CD4-positive, alpha-beta T cell (primary cell): Measurements from ENCODE around the gene RSBN1L. TPM values are rescaled to one million over a fixed set of nuclear protein-coding genes. Genes with fewer than 3 reads are reported as not detected.

Experiments used
- ATAC-seq: fragments of 200-7000 bp; cut with Tn5 transposase; one replicate; pipeline ENCODE4 v1.10.0; 2022; ENCODE audit warnings: mild to moderate bottlenecking; ENCODE audit not compliant: poor library complexity
- CTCF ChIA-PET: fragments of 350-600 bp; sonication (Branson Sonifier 250); formaldehyde crosslinking; loops from one replicate; lab custom pipeline; 2021; ENCODE audit warnings: antibody characterized with exemption, inconsistent platforms; lab: Charles Lee
- POLR2A ChIA-PET: fragments of 350-600 bp; sonication (Branson Sonifier 250); formaldehyde crosslinking; loops from one replicate; lab custom pipeline; 2021; ENCODE audit warnings: antibody characterized with exemption, inconsistent platforms; lab: Charles Lee
- DNase-seq, 14 experiments: peaks; one replicate each; pipeline ENCODE4 v3.0.0-alpha.2; 2013 to 2020; ENCODE audit warnings: mixed read lengths in 2 of 14
- H3K27ac ChIP-seq, 2 donors: one replicate each; pipeline versions ENCODE4 v1.5.1 to v1.7.0; 2013; ENCODE audit warnings: low read length in 2 of 2, low read depth in 1 of 2, mild to moderate bottlenecking in 1 of 2
- H3K27me3 ChIP-seq, 2 experiments: 1 replicate in 1 of 2; 2 replicates in 1 of 2; pipeline versions ENCODE4 v1.6.1 to v1.7.0; 2013; ENCODE audit warnings: low read length in 2 of 2, control low read depth in 1 of 2, mild to moderate bottlenecking in 1 of 2, moderate library complexity in 1 of 2; ENCODE audit not compliant: insufficient read depth in 2 of 2, control insufficient read depth in 1 of 2
- H3K36me3 ChIP-seq: one replicate; pipeline ENCODE4 v1.6.1; 2013; ENCODE audit warnings: low read length, control low read depth; ENCODE audit not compliant: insufficient read depth
- H3K4me1 ChIP-seq: one replicate; pipeline ENCODE4 v1.6.1; 2013; ENCODE audit warnings: low read length, control low read depth; ENCODE audit not compliant: insufficient read depth
- H3K4me3 ChIP-seq: one replicate; pipeline ENCODE4 v1.5.1; 2013; ENCODE audit warnings: mild to moderate bottlenecking, low read length, moderate library complexity
- H3K9me3 ChIP-seq, 2 experiments: 1 replicate in 1 of 2; 2 replicates in 1 of 2; pipeline versions ENCODE4 v1.6.1 to v1.7.0; 2013; ENCODE audit warnings: low read length in 2 of 2, mild to moderate bottlenecking in 2 of 2, control low read depth in 1 of 2, moderate library complexity in 1 of 2; ENCODE audit not compliant: control insufficient read depth in 1 of 2, insufficient read depth in 1 of 2
- H3K27ac Mint-ChIP-seq: one replicate; pipeline ENCODE4 v1.8.0; 2020; ENCODE audit warnings: mixed read lengths
- H3K27me3 Mint-ChIP-seq: one replicate; pipeline ENCODE4 v1.8.0; 2021; ENCODE audit warnings: mixed read lengths
- H3K36me3 Mint-ChIP-seq: one replicate; pipeline ENCODE4 v1.8.0; 2021; ENCODE audit warnings: low read depth, mixed read lengths
- H3K4me1 Mint-ChIP-seq: one replicate; pipeline ENCODE4 v1.8.0; 2021; ENCODE audit warnings: low read depth, mixed read lengths
- H3K4me3 Mint-ChIP-seq: one replicate; pipeline ENCODE4 v1.8.0; 2020; ENCODE audit warnings: mild to moderate bottlenecking, mixed read lengths
- H3K9me3 Mint-ChIP-seq: one replicate; pipeline ENCODE4 v1.8.0; 2020; ENCODE audit warnings: mixed read lengths
- intact Hi-C, 2 experiments: fragments of 100-400 bp; cut with DNase I in 1 of 2; cut with micrococcal nuclease in 1 of 2; formaldehyde crosslinking; loops; one replicate each; pipeline versions ENCODE4 v1.15.1 to v1.9.0; 2023 to 2025; cut with DNase I, micrococcal nuclease
- total RNA-seq, 174 experiments: library from RNA in 2 of 174; stranded (reverse) in 2 of 174; gene quantifications; one replicate each; pipeline ENCODE4 v1.2.3 and lab custom pipeline; 2021 to 2026
- TF ChIP-seq, protein P1 (sequence below): fragments of 200-600 bp; IDR thresholded peaks from one replicate; pipeline ENCODE4 v1.8.0; 2022; ENCODE audit warnings: antibody characterized with exemption, mild to moderate bottlenecking

The RSBN1L gene
- total RNA-seq, 2 experiments from 2014 or later, result 9.0 to 9.6 TPM

DNA sequence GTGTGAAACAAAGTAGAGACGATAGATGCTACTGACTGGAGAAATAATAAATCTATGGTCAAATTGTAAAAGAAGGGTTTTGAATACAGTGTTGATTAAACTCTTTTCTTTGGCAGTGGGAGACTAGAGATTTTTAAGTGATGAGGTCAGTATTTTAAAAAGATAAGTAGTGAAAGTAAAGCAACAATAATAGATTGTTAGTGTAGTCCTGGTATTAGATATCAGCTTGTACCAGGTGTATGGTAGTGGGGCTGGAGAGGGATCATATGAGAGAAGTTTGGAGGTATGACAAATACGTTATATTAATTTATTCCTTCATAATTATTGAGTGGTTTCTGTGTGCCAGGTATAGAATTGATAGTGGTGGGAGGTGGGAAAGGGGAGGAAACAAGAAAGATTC, 127.5 kb downstream of the RSBN1L start:
- Mint-ChIP-seq H3K27ac (no peak overlapping the region), H3K4me1 (peaks cover 44% of the 10 kb centered on the region), H3K36me3 (peaks cover 63% of the 10 kb centered on the region), H3K9me3 (peaks cover 28% of the 10 kb centered on the region), H3K4me3 (no peak overlapping the region), H3K27me3 (no peaks in the 10 kb centered on the region)
- Histone ChIP-seq H3K4me1 (peaks cover 15% of the 10 kb centered on the region), H3K27ac (no peak overlapping the region), H3K36me3 (peaks cover 12% of the 10 kb centered on the region), H3K27me3 (no peaks in the 10 kb centered on the region), H3K4me3 (no peak overlapping the region), H3K9me3 (peaks cover 33 to 46% of the 10 kb centered on the region in 2 experiments)
- TF ChIP-seq, protein P1, sequence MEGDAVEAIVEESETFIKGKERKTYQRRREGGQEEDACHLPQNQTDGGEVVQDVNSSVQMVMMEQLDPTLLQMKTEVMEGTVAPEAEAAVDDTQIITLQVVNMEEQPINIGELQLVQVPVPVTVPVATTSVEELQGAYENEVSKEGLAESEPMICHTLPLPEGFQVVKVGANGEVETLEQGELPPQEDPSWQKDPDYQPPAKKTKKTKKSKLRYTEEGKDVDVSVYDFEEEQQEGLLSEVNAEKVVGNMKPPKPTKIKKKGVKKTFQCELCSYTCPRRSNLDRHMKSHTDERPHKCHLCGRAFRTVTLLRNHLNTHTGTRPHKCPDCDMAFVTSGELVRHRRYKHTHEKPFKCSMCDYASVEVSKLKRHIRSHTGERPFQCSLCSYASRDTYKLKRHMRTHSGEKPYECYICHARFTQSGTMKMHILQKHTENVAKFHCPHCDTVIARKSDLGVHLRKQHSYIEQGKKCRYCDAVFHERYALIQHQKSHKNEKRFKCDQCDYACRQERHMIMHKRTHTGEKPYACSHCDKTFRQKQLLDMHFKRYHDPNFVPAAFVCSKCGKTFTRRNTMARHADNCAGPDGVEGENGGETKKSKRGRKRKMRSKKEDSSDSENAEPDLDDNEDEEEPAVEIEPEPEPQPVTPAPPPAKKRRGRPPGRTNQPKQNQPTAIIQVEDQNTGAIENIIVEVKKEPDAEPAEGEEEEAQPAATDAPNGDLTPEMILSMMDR, result no peak
- CTCF ChIA-PET, result interaction anchor here (0.7 kb wide), 1 partner anchor 20 kb away, joined by 3 read pairs; no protein-coding TSS in a partner anchor
- ATAC-seq (no peak), DNase-seq (no peak)
- intact Hi-C loops, result no loop called here
- POLR2A ChIA-PET, result no interaction called here

DNA sequence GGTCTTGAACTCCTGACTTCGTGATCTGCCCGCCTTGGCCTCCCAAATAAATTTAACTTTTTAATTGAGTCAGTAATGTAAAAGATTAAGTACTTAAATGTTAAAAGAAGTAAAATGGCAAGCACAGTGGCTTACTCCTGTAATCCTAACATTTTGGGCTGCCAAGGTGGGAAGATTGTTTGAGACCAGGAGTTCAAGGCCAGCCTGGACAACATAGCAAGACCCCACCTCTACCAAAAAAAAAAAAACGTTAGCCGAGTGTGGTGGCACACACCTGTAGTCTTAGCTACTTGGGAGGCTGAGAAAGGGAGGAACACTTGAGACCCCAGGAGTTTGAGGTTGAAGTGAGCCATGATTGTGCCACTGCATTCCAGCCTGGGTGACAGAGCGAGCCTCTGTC, 128.4 kb downstream of the RSBN1L start:
- H3K4me1 ChIP-seq, result peaks cover 16% of the 10 kb centered on the region
- no peak overlapping the region for H3K4me3 ChIP-seq
- peaks cover 54% of the 10 kb centered on the region for H3K36me3 Mint-ChIP-seq
- no peaks in the 10 kb centered on the region for H3K27me3 ChIP-seq
- DNase-seq (no peak), ATAC-seq (no peak)
- intact Hi-C loops, result no loop called here
- CTCF ChIA-PET, result interaction anchor here (0.7 kb wide), 1 partner anchor 19 kb away, joined by 3 read pairs; no protein-coding TSS in a partner anchor
- no peaks in the 10 kb centered on the region for H3K27me3 Mint-ChIP-seq
- TF ChIP-seq, protein P1, result no peak
- no peak overlapping the region for H3K27ac Mint-ChIP-seq
- POLR2A ChIA-PET, result interaction anchor here (2.0 kb wide), 1 partner anchor 22 kb away, joined by 5 read pairs; no protein-coding TSS in a partner anchor
- H3K36me3 ChIP-seq, result peaks cover 12% of the 10 kb centered on the region
- H3K9me3 Mint-ChIP-seq, result peaks cover 22% of the 10 kb centered on the region
- peaks cover 39% of the 10 kb centered on the region for H3K4me1 Mint-ChIP-seq
- peaks cover 33 to 38% of the 10 kb centered on the region in 2 experiments for H3K9me3 ChIP-seq
- no peak overlapping the region for H3K27ac ChIP-seq
- no peak overlapping the region for H3K4me3 Mint-ChIP-seq

DNA sequence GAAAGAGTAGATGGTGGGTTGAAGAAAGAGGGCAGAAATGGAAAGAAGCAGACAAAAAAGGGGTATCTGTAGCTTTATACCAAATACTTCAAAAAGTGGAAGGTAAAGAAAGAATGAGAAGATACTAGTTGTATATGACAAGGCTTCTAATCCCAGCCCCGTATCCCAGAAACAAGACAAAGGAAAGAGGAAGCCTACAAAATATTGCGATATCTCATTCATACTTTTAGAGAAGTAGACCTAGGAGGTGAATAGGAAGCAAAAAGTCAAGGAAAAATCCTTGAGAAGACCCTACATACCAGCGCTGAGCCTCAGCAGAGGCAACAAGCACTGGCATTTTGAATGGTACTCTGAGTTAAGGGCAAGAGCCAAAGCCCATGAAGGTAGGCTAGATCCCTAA, 128.9 kb downstream of the RSBN1L start:
- H3K27me3 ChIP-seq, result no peaks in the 10 kb centered on the region
- H3K27ac ChIP-seq, result no peak overlapping the region
- Mint-ChIP-seq H3K27me3 (no peaks in the 10 kb centered on the region), H3K4me3 (peak overlapping the region; percentile 10), H3K4me1 (peaks cover 39% of the 10 kb centered on the region), H3K27ac (no peak overlapping the region), H3K9me3 (peaks cover 21% of the 10 kb centered on the region), H3K36me3 (peaks cover 49% of the 10 kb centered on the region)
- H3K36me3 ChIP-seq, result peaks cover 11% of the 10 kb centered on the region
- DNase-seq (no peak), ATAC-seq (no peak)
- H3K4me1 ChIP-seq, result peaks cover 16% of the 10 kb centered on the region
- CTCF ChIA-PET, result no interaction called here
- TF ChIP-seq, protein P1, result no peak
- POLR2A ChIA-PET, result interaction anchor here (2.0 kb wide), 1 partner anchor 22 kb away, joined by 5 read pairs; no protein-coding TSS in a partner anchor
- peaks cover 28 to 33% of the 10 kb centered on the region in 2 experiments for H3K9me3 ChIP-seq
- H3K4me3 ChIP-seq, result no peak overlapping the region
- intact Hi-C loops, result no loop called here
